Measurements from ENCODE around the gene PTPRD.
"Not testable (repeated sequence)": the region's sequence is repeated elsewhere in the genome, so short reads cannot be mapped to it uniquely, and the experiment has no call there.

Gene PTPRD

DNA sequence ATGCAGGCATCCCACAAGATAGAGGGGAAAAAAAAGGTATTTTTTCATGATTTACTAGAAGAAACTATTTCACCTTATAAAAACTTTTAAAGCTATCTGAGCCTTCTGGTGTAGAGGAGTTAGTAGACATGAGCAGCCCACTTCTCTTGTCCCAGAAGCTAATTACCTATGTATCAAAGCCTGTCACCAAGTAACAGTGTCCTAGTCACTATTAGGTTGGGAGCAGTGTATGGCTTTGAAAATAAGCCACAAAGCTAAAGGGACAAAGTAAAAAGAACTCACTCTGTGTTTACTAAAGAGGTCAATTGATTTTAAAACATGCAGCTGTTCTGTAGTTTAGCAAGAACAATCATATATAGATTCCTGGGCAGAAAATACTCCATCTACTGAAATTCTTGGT, 1286.1 kb downstream of the PTPRD start:
- TF ChIP-seq, protein P1, sequence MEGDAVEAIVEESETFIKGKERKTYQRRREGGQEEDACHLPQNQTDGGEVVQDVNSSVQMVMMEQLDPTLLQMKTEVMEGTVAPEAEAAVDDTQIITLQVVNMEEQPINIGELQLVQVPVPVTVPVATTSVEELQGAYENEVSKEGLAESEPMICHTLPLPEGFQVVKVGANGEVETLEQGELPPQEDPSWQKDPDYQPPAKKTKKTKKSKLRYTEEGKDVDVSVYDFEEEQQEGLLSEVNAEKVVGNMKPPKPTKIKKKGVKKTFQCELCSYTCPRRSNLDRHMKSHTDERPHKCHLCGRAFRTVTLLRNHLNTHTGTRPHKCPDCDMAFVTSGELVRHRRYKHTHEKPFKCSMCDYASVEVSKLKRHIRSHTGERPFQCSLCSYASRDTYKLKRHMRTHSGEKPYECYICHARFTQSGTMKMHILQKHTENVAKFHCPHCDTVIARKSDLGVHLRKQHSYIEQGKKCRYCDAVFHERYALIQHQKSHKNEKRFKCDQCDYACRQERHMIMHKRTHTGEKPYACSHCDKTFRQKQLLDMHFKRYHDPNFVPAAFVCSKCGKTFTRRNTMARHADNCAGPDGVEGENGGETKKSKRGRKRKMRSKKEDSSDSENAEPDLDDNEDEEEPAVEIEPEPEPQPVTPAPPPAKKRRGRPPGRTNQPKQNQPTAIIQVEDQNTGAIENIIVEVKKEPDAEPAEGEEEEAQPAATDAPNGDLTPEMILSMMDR (IDR thresholded peaks at IDR 0.05; ENCODE audit: extremely low read depth, missing control alignments), result no peak
- no peak for DNase-seq (ENCODE audit: low spot score)

DNA sequence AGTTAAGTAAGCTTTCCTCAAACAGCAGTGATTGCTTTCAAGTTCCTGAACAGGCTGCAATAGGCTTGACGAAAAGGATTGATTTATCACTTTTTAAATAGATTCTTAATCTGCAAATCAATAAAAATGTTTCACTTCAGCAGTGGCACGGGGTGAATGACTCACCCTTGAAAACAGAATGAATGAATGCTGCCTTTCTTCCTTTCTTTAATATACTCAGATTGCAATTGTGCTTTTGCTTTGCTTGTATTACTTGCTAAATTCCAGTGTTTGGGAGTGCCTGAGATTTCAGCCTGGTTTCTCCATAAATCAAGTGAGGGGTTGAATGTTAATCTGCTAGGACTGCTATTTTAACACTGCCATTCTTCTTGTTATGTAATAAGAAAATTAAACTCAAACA, 1293.8 kb downstream of the PTPRD start:
- DNase-seq (ENCODE audit: low spot score), result no peak
- TF ChIP-seq, protein P1 (IDR thresholded peaks at IDR 0.05; ENCODE audit: extremely low read depth, missing control alignments), result no peak

DNA sequence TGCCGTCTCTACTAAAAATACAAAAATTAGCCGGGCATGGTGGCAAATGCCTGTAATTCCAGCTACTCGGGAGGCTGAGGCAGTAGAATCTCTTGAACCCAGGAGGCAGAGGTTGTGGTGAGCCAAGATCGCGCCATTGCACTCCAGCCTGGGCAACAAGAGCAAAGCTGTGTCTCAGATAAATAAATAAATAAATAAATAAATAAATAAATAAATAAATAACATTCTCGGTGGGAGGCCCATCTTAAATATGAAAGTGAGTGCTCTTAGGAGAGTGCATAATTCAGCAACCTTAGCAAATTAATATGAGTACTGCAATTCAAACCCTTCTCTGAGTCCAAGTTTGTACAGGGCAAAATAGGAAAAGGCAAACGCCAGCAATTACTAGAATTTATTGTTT, 1302.1 kb downstream of the PTPRD start:
- not testable (repeated sequence) for DNase-seq (ENCODE audit: low spot score)

DNA sequence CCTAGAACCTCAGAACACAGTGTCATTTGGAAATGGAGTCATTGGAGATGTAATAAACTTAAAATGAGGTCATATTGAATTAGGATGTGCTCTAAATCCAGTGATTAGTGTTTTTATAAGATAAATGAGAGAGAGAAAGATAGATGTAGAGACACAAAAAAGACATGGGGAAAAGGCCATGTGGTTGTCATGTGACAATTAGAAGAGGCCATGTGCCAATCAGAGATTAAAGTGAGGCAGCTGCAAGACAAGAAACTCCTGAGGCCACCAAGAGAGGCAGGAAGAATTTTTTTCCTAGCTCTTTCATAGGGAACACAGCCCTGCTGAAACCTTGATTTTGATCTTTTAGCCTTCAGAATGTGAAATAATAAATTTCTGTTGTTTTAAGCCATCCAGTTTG, 1307.2 kb downstream of the PTPRD start:
- TF ChIP-seq, protein P1 (IDR thresholded peaks at IDR 0.05; ENCODE audit: extremely low read depth, missing control alignments), result no peak
- DNase-seq (ENCODE audit: low spot score), result no peak

DNA sequence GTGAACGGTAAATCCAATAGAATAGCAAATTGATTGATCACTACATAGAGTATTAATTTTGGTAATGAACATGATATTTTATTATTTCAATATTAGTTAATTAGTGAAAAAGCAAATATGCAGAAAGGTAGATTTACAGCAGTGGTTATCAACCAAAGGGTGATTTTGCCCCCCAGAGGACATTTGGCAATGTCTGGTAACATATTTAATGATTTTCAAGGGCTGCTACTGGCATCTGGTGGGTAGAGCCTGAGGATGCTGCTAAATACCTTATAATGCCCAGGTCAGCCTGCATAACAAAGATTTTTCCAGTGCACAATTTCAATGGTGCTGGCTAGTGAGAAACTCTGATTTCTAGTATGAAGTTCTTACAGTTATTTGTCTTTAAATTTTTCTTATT, 1313.7 kb downstream of the PTPRD start:
- DNase-seq (ENCODE audit: low spot score), result no peak

DNA sequence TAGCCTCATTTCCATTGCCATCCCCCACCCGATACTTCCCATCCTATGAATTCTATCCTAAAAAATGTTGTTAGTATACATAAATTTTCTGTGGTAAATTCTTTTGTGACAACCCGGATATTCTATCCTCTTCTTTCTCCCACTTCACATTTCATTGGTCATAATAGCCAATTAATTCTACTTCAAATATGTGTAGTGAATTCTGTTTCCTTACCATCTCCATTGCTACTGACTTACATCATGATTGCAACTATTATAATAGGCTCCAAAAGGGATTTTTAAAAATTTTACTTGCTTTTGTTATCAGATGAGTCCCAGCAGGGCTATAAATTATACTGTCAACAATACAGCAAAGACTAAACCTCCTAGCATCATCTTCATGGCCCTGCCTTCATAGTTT, 1326.8 kb downstream of the PTPRD start:
- TF ChIP-seq, protein P1 (IDR thresholded peaks at IDR 0.05; ENCODE audit: extremely low read depth, missing control alignments), result no peak

More for the DNA sequence above, 1313.7 kb downstream of the PTPRD start:
- TF ChIP-seq, protein P1 (IDR thresholded peaks at IDR 0.05; ENCODE audit: extremely low read depth, missing control alignments), result no peak

DNA sequence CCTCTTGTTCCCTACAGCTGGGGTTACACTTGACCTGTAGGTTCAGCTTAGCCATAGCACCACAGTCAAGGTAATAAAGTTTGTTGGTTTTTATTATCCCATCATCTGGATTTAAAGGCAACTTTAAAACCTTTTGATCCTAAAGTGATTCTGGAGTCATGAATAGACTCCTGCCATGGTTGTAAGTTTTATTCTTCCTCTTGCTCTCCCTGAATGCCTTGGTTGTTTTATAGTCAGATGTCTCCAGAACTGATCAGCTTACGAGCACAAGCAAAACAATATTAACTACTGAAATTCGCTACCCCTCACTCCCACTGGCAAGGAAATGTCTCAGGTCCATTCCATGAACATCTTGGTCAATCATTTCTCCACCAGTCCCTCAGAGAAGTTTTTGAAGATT, 1328.6 kb downstream of the PTPRD start:
- no peak for DNase-seq (ENCODE audit: low spot score)
- TF ChIP-seq, protein P1 (IDR thresholded peaks at IDR 0.05; ENCODE audit: extremely low read depth, missing control alignments), result no peak

More for the DNA sequence above, 1326.8 kb downstream of the PTPRD start:
- no peak for DNase-seq (ENCODE audit: low spot score)

DNA sequence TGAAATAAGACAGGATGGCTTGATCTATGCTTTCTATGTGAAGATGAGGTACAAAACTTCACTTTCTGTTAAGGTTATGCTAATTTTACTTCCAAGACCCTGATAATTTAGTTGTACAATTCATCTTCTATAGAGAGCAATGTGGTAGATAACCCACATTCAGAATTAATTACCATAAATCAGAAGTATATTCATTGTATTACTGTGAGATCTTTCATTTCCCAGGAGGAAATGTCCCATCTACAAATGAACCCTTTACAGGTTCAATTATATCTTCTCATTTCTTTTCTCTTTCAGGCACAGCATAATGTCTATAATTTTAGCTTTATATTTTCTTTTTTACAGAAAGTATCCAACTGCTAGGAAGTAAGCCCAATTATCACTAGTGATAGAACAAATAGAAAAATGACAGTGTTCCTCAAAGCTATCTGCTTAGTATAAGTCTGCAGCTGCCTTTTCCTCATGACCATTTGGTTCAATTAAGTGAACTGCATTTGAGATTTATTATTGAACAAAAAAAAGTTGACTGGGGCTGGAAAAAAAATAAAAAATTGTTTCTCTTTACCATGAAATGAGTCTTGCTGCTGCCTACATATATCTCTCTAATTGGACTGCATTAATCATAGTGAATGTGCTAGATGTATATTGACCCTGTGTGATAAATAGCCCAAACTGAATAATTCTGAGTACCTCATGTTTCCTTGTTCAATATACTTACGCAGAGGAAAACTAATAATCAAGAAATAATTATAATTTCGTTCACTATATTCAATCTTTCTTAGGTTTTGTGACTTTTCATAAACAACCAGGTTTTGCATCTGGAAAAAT, 1329.4 kb downstream of the PTPRD start:
- TF ChIP-seq, protein P1 (IDR thresholded peaks at IDR 0.05; ENCODE audit: extremely low read depth, missing control alignments), result no peak
- DNase-seq (ENCODE audit: low spot score), result no peak

All from GM20000 (cell line).